ENCODE results near the gene LILRA2. TPM values are rescaled to one million over a fixed set of nuclear protein-coding genes. Genes with fewer than 3 reads are reported as not detected.
"Not testable (repeated sequence)": the region's sequence is repeated elsewhere in the genome, so short reads cannot be mapped to it uniquely, and the experiment has no call there.

The LILRA2 gene

GRCh38 chr19:54631489-54632337 is 58.1 kb downstream of the LILRA2 start:
- H3K36me3 ChIP-seq (ENCODE audit: insufficient read depth, low read length); H3K4me3 ChIP-seq (ENCODE audit: low read length); H3K9me3 ChIP-seq (replicated peaks; ENCODE audit: low read length); H3K4me1 ChIP-seq (ENCODE audit: control insufficient read depth, insufficient read depth, low read length); H3K27me3 ChIP-seq (ENCODE audit: control insufficient read depth, insufficient read depth, low read length); H3K9ac ChIP-seq (ENCODE audit: low read depth, low read length); H3K4me2 ChIP-seq (ENCODE audit: low read length): not testable (repeated sequence)

DNA sequence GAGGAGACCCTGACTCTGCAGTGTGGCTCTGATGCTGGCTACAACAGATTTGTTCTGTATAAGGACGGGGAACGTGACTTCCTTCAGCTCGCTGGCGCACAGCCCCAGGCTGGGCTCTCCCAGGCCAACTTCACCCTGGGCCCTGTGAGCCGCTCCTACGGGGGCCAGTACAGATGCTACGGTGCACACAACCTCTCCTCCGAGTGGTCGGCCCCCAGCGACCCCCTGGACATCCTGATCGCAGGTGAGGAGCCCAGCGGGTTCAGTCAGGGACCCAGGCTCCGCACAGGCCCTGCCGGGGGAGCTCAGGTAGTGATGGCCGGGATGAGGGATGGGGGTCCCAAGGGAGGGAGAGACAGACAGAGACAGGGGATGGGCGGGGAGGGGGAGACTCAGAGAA is 58.9 kb downstream of the LILRA2 start:
- H3K4me3 ChIP-seq (ENCODE audit: low read length); H3K9ac ChIP-seq (ENCODE audit: low read depth, low read length); H3K9me3 ChIP-seq (replicated peaks; ENCODE audit: low read length); H3K4me2 ChIP-seq (ENCODE audit: low read length); H3K36me3 ChIP-seq (ENCODE audit: insufficient read depth, low read length); H3K4me1 ChIP-seq (ENCODE audit: control insufficient read depth, insufficient read depth, low read length); H3K27me3 ChIP-seq (ENCODE audit: control insufficient read depth, insufficient read depth, low read length): not testable (repeated sequence)

GRCh38 chr19:54633401-54633800 is 59.8 kb downstream of the LILRA2 start:
- no peak overlapping the region for H3K4me3 ChIP-seq (ENCODE audit: low read length)
- H3K36me3 ChIP-seq (ENCODE audit: insufficient read depth, low read length): no peaks in the 10 kb centered on the region
- H3K9me3 ChIP-seq (replicated peaks; ENCODE audit: low read length): no peaks in the 10 kb centered on the region
- H3K27me3 ChIP-seq (ENCODE audit: control insufficient read depth, insufficient read depth, low read length): no peaks in the 10 kb centered on the region
- H3K9ac ChIP-seq (ENCODE audit: low read depth, low read length): no peak overlapping the region
- no peak overlapping the region for H3K4me2 ChIP-seq (ENCODE audit: low read length)
- no peaks in the 10 kb centered on the region for H3K4me1 ChIP-seq (ENCODE audit: control insufficient read depth, insufficient read depth, low read length)

GRCh38 chr19:54636081-54636480 is 62.5 kb downstream of the LILRA2 start:
- H3K4me3 ChIP-seq (ENCODE audit: low read length); H3K9ac ChIP-seq (ENCODE audit: low read depth, low read length); H3K4me2 ChIP-seq (ENCODE audit: low read length); H3K9me3 ChIP-seq (replicated peaks; ENCODE audit: low read length); H3K36me3 ChIP-seq (ENCODE audit: insufficient read depth, low read length); H3K27me3 ChIP-seq (ENCODE audit: control insufficient read depth, insufficient read depth, low read length); H3K4me1 ChIP-seq (ENCODE audit: control insufficient read depth, insufficient read depth, low read length): not testable (repeated sequence)

- no peak overlapping the region for H3K4me3 ChIP-seq (ENCODE audit: low read length)
- no peaks in the 10 kb centered on the region for H3K36me3 ChIP-seq (ENCODE audit: insufficient read depth, low read length)
- H3K9me3 ChIP-seq (replicated peaks; ENCODE audit: low read length): no peaks in the 10 kb centered on the region
- no peaks in the 10 kb centered on the region for H3K4me1 ChIP-seq (ENCODE audit: control insufficient read depth, insufficient read depth, low read length)
- H3K27me3 ChIP-seq (ENCODE audit: control insufficient read depth, insufficient read depth, low read length): no peaks in the 10 kb centered on the region
- H3K9ac ChIP-seq (ENCODE audit: low read depth, low read length): no peak overlapping the region
- no peak overlapping the region for H3K4me2 ChIP-seq (ENCODE audit: low read length)
These were observed 65.1 kb downstream of the LILRA2 start for GRCh38 chr19:54638683-54639082.

Small RNA genes within 50 kb of the gene (small RNA-seq; reads per million reads assigned to genes)
- gene AC245036.2: not detected
